Hindlimb muscle (tissue), 1 donor: ENCODE measurements around the gene ATP13A1. TPM values are rescaled to one million over a fixed set of nuclear protein-coding genes. Genes with fewer than 3 reads are reported as not detected.
"Not testable (repeated sequence)": the region's sequence is repeated elsewhere in the genome, so short reads cannot be mapped to it uniquely, and the experiment has no call there.

Experiments
- DNase-seq: peaks from one replicate; pipeline ENCODE4 v3.0.0-alpha.2; 2013
- polyA plus RNA-seq: library from polyadenylated mRNA; unstranded; fragments of 120-200 nt; gene quantifications from one replicate; pipeline ENCODE4 v1.2.1, GENCODE V29; 2013; ENCODE audit not compliant: insufficient read length

The ATP13A1 gene
- polyA plus RNA-seq: 36.3 TPM

DNA sequence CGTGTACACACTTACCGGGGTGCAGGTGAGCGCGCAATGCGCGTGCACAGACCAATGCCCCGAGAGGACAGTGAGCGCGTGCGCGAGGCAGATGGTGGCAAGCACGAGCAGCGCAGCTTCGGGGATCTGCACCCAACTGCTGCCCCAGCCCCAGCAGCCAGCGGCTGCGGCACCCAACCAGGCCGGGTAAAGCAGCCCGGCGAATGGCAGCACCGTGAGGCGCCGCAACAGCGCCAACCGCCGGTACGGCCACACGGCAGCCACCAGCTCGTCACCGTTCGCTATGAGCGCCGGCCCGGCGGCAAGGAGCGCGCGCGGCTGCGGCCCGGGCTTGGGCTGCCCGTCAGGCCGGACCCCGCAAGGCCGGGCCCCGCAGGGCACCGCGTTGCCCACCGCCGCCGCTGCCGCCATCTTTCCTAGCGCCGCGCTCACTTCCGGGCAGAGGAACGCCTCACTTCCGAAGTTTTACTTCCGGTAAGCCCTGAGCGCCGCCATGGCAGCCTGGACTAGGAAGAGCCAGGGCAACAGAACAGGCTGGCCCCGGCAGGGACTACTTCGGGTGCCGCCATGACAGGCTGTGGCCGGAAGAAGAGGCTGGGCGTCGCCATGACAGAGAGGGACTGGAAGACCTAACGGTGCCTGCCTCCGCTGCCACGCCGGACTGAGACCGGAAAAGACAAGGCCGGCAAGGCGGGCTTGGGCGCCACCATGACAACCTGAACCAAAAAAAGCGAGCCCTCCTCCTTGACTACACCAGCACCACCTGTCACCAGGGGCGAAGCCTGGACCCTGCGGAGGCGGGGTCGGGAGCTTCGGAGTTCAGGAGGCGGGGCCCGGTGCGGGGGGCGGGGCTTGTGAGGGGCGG, at the start of gene ATP13A1:
Gene ATP13A1 (minus strand): TSS at position 421 of the 865 bp plus-strand sequence. CDS start 10 bp downstream, at position 411.
- DNase-seq: peak; percentile 95

DNA sequence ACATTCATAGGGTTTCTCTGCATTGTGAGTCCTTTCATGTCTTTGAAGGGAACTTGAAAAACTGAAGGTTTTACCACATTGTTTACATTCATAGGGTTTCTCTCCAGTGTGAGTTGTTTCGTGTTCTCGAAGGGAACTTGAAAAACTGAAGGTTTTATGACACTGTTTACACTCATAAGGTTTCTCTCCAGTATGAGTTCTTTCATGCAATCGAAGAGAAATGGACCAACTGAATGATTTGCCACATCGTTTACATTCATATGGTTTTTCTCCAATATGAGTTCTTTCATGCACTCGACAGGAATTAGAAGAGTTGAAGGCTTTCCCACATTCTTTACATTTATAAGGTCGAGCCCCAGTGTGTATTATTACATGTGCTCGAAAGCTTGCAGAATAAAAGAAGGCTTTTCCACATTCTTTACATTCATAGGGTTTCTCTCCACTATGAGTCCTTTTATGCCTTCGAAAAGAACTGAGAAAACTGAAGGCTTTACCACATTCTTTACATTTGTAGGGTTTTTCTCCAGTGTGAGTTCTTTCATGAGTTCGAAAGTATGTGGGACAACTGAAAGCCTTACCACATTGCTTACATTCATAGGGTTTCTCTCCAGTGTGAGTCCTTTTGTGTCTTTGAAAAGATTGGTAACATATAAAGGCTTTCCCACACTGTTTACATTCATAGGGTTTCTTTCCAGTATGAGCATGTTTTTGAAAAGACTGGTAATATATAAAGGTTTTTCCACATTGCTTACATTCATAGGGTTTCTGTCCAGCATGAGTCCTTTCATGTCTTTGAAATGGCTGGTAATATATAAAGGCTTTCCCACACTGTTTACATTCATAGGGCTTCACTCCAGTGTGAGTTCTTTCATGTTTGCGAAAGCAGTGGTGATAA, 48.7 kb upstream of the ATP13A1 start:
- DNase-seq: no peak

DNA sequence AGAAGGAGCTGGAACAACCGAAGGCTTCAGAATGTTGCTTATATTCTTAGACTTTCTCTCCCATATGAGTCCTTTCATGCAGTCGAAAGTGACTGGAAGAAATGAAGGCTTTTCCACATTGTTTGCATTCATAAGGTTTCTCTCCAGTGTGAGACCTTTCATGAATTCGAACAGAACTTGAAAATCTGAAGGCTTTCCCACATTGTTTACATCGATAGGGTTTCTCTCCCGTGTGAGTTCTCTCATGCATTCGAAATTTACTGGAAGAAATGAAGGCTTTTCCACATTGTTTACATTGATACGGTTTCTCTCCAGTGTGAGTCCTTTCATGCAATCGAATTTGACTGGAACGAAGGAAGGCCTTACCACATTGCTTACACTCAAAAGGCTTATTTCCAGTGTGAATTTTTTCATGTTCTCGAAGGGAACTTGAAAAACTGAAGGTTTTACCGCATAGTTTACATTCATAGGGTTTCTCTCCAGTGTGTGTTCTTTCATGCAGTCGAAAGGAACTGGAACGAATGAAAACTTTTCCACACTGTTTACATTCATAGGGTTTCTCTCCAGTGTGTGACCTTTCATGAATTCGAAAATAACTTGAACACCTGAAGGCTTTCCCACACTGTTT, 47.9 kb upstream of the ATP13A1 start:
- no peak for DNase-seq

DNA sequence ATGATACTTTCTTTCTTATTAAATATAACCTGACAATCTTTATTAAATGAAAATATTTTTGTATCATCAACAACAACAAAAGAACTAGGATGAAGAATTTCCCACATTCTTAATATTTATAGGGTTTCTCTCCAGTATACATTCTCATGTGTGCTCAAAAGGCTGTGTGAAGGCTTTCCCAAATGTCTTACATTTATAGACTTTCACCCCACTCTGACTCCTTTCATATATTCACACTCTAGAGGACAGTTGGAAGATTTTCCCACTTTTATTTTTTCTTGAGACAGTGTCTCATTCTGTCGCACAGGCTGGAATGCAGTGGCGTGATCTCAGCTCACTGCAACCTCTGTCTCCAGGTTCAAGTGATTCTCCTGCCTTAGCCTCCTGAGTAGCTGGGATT, 47.0 kb upstream of the ATP13A1 start:
- no peak for DNase-seq

DNA sequence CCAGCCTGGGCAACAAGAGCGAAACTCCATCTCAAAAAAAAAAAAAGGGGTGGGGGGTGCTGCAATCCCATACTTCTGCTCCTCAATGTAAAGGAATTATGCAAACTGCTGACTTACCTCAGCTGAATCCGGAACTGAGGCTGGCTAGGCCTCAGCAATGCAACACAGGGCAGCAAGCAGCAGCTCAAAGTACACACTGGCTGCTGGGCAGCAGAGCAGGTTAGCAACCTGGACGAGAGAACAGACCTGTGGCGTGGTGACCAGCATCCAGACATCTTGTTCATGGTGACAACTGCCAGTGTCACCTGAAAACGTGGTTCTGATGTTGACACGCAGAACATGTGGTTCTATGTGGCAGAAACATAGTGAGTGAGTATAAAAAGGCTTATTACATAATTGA, 41.4 kb upstream of the ATP13A1 start:
- no peak for DNase-seq

DNA sequence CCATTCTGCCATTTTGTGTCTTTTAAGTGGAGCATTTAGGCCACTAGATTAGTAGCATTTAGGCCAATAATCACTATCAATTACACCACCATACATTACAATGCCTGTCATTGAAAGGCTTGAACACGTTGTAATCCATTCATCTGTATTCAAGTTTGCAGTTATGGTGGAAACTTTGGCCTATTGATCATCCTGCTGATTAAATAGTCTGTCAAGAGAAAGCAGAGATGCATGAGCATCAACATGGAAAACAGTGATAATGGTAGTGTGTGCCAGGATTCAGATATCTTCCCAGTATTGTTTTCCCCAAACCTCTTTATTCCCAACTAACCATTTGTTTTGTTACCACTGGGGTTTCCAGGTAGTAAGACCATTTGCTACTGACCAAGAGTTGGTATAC, 37.0 kb upstream of the ATP13A1 start:
- not testable (repeated sequence) for DNase-seq

DNA sequence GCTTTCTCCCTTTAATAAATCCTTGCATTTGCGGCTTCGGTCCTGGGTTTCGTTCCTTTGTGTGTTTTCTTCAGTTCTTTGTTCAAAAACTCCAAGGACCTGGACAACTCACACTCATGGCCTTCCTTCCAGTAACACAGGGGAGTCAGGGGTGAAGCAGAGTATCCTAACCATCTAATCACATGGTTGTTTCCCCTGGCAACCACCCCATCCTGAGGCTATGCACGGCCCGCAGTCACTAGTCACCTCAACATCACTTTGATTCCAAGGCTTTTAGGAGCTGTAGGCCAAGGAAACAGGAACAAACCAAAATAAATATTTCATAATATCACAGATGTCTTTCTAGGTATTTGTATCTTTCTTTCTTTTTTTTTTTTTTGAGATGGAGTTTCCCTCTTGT, 34.1 kb upstream of the ATP13A1 start:
- no peak for DNase-seq

DNA sequence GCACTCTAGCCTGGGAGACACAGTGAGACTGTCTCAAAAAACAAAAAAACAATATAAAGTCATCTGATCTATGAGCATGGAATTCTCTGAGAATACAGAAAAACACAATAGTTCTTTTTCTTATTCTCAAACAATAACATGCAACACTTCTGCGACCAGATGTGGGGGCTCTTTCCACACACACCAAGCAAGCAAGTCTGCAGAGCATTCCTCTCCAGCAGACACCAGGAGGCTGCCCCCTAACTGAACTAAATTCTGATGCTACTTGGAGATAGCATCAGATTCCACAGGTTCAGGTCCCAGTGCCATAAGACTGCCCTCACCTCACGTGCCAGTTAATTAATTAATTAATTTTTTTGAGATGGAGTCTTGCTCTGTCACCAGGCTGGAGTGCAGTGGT, 32.9 kb upstream of the ATP13A1 start:
- DNase-seq: no peak

DNA sequence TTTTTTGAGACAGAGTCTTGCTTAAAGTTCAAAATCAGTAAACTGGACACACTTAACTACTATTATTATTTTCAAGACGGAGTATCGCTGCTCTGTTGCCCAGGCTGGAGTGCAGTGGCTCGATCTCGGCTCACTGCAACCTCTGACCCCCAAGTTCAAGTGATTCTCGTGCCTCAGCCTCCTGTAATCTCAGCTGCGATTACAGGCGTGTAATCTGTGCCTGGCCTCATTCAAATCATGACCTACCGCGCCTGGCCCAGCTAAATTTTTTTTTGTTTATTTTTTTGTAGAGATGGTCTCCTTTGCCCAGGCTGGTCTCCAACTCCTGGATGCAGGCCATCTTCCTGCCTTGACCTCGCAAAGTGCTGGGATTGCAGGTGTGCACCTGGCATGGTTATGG, 28.2 kb upstream of the ATP13A1 start:
- DNase-seq: no peak

DNA sequence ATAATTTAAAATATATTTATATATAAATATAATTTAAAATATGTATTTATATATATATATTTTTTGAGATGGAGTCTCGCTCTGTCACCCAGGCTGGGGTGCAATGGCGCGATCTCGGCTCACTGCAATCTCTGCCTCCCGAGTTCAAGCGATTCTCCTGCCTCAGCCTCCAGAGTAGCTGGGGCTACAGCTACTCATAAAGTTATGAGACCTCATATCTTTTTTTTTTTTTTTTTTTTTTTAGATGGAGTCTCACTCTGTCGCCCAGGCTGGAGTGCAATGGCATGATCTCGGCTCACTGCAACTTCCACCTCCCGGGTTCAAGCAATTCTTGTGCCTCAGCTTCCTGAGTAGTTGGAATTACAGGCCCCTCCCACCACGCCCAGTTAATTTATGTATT, 25.5 kb upstream of the ATP13A1 start:
- not testable (repeated sequence) for DNase-seq

DNA sequence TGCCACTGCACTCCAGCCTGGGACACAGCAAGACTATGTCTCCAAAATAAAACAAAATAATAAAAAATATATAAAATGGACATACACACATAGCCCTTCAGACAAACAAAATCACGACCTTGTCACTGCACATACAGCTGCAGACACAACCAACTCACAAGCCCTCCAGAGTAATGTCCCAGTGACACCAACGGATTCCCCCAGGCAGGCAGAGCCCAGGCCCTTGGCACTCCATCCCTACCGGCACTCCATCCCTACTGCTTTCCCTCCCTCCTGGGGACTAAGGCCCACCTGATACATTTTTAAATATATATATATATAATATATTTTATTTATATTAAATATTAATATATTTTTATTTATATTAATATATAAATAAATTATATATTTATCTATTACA, 23.6 kb upstream of the ATP13A1 start:
- no peak for DNase-seq

DNA sequence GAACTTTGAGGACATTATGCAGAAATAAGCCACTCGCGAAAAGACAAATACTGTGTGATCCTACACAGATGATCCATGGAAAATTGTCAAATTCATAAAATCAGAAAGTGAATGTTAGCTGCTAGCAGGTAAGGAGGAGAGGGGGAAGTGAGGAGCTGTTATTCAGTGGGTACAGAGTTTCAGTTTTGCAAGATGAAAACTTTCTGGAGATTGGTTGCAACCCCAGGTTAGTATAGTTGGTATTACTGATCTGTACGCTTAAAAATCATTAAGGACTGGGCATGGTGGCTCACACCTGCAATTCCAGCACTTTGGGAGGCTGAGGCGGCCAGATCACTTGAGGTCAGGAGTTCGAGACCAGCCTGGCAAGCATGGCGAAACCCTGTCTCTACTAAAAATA, 23.1 kb upstream of the ATP13A1 start:
- DNase-seq: no peak

DNA sequence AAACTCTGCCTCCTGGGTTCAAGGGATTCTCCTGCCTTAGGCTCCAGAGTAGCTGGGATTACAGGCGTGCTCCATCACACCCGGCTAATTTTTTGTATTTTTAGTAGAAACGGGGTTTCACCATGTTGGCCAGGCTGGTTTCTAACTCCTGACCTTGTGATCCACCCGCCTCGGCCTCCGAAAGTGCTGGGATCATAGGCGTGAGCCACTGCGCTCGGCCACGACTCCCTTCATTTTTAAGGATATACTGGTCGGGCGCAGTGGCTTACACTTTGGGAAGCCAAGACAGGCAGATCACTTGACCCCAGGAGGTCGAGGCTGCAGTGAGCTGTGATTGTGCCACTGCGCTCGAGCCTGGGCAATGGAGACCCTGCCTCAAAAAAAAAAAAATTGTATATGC, 22.6 kb upstream of the ATP13A1 start:
- not testable (repeated sequence) for DNase-seq

DNA sequence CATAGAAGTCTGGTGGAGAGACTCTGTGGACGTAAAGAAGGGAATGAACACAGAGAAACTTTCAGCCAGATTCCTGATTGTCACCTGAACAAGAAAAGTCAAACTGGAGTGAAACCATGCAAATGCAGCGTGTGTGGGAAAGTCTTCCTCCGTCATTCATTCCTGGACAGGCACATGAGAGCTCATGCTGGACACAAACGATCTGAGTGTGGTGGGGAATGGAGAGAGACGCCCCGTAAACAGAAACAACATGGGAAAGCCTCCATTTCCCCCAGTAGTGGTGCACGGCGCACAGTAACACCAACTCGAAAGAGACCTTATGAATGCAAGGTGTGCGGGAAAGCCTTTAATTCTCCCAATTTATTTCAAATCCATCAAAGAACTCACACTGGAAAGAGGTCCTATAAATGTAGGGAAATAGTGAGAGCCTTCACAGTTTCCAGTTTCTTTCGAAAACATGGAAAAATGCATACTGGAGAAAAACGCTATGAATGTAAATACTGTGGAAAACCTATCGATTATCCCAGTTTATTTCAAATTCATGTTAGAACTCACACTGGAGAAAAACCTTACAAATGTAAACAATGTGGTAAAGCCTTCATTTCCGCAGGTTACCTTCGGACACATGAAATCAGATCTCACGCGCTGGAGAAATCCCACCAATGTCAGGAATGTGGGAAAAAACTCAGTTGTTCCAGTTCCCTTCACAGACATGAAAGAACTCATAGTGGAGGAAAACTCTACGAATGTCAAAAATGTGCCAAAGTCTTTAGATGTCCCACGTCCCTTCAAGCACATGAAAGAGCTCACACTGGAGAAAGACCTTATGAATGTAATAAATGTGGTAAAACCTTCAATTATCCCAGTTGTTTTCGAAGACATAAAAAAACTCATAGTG, 15.9 kb upstream of the ATP13A1 start:
- DNase-seq: no peak

DNA sequence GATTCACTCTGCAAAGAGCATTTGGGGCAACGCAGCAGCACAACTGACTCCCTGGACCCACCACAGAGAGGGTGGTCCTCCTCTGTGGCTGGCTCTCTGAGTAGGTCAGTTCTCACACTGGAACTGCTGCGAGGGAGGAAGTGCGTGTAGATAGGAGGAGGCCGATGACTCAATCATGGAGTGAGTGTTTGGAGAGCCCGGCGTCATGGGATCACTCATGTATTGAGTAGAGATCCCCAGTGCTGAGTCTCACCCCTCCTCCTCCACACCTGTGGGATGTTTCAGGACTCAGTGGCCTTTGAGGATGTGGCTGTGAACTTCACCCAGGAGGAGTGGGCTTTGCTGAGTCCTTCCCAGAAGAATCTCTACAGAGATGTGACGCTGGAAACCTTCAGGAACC, 14.1 kb upstream of the ATP13A1 start:
- no peak for DNase-seq

DNA sequence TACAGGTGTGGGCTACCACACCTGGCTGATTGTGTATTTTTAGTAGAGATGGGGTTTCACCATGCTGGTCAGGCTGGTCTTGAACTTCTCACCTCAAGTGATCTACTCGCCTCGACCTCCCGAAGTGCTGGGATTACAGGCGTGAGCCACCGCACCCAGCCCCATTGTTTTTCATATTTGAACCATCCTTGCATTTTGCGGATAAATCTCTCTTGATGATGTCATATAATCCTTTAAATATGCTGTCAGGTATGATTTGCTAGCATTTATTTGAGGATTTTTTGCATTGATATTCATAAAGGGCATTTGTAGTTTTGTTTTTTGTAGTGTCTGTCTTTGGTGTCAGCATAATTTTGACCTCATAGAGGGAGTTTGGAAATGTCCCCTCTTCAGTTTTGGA, 10.8 kb upstream of the ATP13A1 start:
- DNase-seq: no peak

DNA sequence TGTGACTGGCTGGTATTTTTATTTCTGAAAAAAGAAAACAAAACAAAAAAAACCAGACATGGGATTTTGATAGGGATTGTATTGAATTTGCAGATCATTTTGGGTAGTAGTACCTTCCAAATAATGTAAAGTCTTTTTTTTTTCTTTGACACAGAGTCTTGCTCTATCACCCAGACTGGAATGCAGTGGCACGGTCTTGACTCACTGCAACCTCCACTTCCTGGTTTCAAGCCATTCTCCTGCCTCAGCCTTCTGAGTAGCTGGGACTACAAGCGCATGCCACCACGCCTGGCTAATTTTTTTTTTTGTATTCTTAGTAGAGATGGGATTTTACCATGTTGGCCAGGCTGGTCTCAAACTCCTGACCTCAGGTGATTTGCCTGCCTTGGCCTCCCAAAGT, 9.3 kb upstream of the ATP13A1 start:
- DNase-seq: no peak

DNA sequence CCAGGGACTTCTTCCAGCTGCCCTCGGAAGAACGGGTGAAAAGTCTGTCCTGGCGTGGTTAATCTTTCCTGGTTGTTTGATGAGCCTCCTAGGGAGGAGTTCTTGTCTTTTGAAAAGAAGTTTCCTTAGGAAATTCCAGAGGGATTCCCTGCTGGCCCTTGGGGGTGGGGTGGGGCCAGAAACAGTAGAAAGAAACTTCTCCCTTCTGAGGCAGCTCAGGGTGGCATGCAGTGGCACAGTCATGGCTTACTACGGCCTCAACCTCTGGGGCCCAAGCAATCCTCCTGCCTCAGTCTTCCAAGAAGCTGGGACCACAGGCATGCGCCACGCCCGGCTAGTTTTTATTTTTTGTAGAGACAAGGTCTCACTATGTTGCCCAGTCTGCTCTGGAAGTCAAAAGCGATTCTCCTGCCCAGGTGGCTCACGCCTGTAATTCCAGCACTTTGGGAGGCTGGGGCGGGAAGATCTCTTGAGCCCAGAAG, 6.6 kb upstream of the ATP13A1 start:
- DNase-seq: no peak

DNA sequence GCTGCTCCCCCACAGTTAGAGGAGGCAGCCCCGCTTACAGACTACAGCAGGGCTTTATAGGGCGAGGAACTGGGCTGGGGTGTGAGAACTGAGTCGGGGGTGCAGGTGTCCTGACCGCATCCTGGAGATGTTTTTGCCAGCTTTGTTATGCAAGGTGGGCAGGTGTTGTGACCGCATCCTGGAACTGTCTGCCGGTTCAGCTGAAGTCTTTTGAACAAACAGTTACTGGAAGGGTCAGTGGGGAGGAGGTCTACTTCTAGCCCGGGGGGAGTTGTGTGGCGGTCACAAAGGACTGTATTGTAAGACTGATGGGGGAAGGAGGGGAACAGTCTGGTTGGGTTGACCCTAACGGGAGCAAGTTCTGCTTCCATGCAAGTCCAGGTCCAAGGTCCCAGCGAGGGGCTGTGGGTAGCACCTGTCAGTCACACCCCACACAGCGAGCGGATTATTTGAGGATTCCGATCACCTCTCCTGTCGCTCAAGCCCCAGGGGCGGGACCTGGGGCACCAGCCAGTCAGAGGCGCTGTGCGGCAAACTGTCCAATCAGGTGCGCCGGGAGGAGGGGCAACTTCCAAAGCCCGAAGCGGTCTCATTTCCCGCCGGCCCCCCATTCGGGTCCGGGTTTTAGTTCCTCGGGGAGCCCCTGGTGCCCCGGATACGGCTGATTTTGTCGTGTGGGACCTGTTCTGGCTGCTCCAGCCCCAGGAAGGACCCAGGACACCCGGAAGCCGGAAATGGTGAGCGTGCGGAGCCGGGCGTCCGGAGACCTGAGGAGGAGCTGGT, 4.9 kb upstream of the ATP13A1 start, which contains the start of gene ZNF101:
Gene ZNF101 (plus strand): TSS at position 610 of the 783 bp plus-strand sequence. CDS start 125 bp downstream, at position 735.
- DNase-seq: peak; percentile 90

DNA sequence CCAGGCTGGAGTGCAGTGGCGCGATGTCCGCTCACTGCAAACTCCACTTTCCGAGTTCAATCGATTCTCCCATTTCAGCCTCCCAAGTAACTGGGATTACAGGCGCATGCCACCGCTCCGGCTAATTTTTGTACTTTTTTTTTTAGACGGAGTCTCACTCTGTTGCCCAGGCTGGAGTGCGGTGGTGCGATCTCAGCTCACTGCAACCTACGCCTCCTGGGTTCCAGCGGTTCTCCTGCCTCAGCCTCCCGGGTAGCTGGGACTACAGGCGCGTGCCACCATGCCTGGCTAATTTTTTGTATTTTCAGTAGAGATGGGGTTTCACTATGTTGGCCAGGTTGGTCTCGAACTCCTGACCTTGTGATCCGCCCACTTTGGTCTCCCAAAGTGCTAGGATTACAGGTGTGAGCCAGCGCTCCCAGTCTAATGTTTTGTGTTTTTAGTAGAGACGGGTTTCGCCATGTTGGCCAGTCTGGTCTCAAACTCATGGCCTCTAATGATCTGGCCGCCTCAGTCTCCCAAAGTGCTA, 2.0 kb upstream of the ATP13A1 start:
- not testable (repeated sequence) for DNase-seq

DNA sequence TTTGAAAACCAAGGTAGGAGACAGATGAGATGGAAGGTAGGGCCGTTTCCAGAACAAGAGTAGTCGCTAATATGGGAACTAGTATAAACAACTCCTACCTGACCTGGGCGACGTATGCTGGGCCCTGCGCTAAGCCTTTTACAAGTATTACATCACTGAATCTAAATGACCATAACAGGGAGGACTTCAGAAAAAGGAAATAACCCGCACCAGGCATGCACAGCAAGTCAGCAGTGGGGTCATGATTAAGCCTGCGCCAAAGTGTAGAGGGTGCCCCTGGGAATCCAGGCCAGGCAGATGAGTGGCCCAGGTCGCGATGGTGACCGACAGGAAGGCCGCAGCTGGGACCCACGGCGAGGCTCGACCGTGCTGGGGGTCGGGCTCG, 613 bp downstream of the ATP13A1 start:
- DNase-seq: no peak
